IPS-15b (cell line): Measurements from ENCODE around the gene PLEKHG5.
"Not testable (repeated sequence)": the region's sequence is repeated elsewhere in the genome, so short reads cannot be mapped to it uniquely, and the experiment has no call there.

ENCODE experiments used
- H3K27me3 ChIP-seq: one replicate; pipeline ENCODE4 v1.6.1; 2013; ENCODE audit warnings: low read length; ENCODE audit not compliant: control insufficient read depth, insufficient read depth
- H3K36me3 ChIP-seq: one replicate; pipeline ENCODE4 v1.6.1; 2013; ENCODE audit warnings: low read length; ENCODE audit not compliant: control insufficient read depth, insufficient read depth
- H3K4me1 ChIP-seq: one replicate; pipeline ENCODE4 v1.6.1; 2013; ENCODE audit warnings: mild to moderate bottlenecking, low read length; ENCODE audit not compliant: control insufficient read depth, insufficient read depth
- H3K4me3 ChIP-seq: one replicate; pipeline ENCODE4 v1.5.1; 2013; ENCODE audit warnings: low read depth, low read length
- H3K9ac ChIP-seq: one replicate; pipeline ENCODE4 v1.6.1; 2013; ENCODE audit warnings: low read depth, mild to moderate bottlenecking, low read length
- H3K9me3 ChIP-seq: one replicate; pipeline ENCODE4 v1.6.1; 2013; ENCODE audit warnings: mild to moderate bottlenecking, low read length; ENCODE audit not compliant: control insufficient read depth, insufficient read depth

The PLEKHG5 gene

DNA sequence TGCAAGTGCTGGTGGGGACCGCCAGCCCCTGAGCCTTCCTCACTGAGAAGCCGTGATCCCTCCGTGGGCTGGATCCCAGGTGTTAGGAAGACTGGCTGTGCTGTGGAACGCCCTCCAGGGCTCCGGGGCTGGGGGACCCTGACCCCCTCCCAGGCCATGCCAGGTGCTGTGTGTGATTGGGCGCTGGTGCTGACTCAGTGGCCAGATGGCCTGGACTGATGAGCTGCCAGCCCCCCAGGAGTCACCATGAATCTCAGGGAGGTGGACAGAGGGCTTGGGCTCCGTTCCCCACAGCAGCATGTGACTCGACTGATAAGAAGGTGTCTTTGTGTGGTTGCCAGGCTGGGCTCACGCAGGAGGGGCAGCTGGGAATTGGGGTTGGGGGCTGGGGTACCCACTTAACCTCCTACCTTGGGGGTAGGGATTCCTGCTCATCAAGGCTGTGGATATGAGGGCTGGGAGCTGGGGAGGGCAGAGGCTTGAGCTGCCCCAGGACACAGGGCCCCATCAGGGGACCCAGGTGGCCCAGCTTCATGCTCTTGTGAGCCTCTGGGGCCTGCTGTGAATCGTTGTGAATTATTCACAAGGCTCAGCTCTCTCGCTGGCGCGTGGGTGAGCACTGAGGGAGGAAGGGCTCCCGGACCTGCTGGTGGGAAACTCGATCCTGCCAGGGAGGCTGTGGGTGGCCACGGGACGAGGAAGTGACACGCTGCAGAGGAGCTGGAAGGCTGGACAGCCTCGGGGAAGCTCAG, 61.6 kb downstream of the PLEKHG5 start:
- peaks cover 23% of the 10 kb centered on the region for H3K27me3 ChIP-seq
- not testable (repeated sequence) for H3K36me3 ChIP-seq, H3K9me3 ChIP-seq, H3K9ac ChIP-seq, H3K4me3 ChIP-seq, H3K4me1 ChIP-seq

- not testable (repeated sequence) for H3K9ac ChIP-seq, H3K36me3 ChIP-seq, H3K4me3 ChIP-seq, H3K4me1 ChIP-seq, H3K9me3 ChIP-seq
- H3K27me3 ChIP-seq: peaks cover 35% of the 10 kb centered on the region
These were observed 63.0 kb downstream of the PLEKHG5 start for GRCh38 chr1:6428453-6428852.

- Histone ChIP-seq H3K27me3 (peaks cover 43% of the 10 kb centered on the region), H3K4me3 (no peak overlapping the region), H3K4me1 (no peaks in the 10 kb centered on the region), H3K9ac (no peak overlapping the region), H3K9me3 (no peaks in the 10 kb centered on the region), H3K36me3 (no peaks in the 10 kb centered on the region)
These were observed 63.8 kb downstream of the PLEKHG5 start for GRCh38 chr1:6427441-6428390.

- no peaks in the 10 kb centered on the region for H3K4me1 ChIP-seq
- H3K9me3 ChIP-seq: no peaks in the 10 kb centered on the region
- no peak overlapping the region for H3K4me3 ChIP-seq
- no peaks in the 10 kb centered on the region for H3K36me3 ChIP-seq
- H3K9ac ChIP-seq: no peak overlapping the region
- H3K27me3 ChIP-seq: peaks cover 49% of the 10 kb centered on the region
These were observed 64.5 kb downstream of the PLEKHG5 start for GRCh38 chr1:6426972-6427350.

GRCh38 chr1:6426277-6426971, 65.0 kb downstream of the PLEKHG5 start:
- Histone ChIP-seq H3K27me3 (peaks cover 54% of the 10 kb centered on the region), H3K4me1 (no peaks in the 10 kb centered on the region), H3K9me3 (no peaks in the 10 kb centered on the region), H3K4me3 (no peak overlapping the region), H3K36me3 (no peaks in the 10 kb centered on the region), H3K9ac (no peak overlapping the region)

GRCh38 chr1:6425658-6426057, 65.8 kb downstream of the PLEKHG5 start:
- Histone ChIP-seq H3K4me1 (no peaks in the 10 kb centered on the region), H3K36me3 (no peaks in the 10 kb centered on the region)

DNA sequence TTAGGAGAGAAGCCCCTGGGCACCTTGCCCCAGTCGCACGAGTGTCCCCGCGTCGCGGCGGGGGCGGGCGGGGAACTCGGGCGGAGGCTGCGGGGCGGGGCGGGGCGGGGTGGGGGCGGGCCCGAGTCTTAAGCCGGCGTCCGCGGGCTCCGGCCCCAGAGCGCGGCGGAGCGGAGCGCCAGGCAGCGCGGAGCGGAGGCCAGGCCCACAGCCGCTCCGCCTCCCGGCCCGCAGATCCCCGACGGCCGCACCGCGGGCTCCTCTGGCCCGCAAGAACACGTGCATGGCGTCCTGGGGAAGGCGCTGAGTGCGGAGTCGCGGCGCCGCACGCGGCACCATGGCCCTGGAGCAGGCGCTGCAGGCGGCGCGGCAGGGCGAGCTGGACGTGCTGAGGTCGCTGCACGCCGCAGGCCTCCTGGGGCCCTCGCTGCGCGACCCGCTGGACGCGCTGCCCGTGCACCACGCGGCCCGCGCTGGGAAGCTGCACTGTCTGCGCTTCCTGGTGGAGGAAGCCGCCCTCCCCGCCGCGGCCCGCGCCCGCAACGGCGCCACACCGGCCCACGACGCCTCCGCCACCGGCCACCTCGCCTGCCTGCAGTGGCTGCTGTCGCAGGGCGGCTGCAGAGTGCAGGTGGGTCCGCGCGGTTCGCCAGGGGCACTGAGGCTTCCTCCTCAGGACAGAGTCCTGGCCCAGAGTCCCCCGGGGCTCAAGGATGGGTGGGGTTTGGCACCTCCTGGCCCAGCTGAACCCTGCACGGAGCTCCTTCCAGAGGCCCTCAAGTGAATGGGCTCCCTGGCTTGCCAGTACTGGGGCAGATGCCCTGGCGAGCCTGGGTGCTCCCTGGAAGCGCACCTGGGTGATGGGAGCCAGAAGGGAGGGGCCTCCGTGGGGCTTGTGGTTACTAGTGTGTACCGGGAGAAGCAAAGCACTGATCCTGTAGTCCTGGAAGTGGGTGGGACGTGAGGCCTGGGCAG, 66.6 kb downstream of the PLEKHG5 start, which contains the start of gene ESPN:
TSS of gene ESPN (plus strand) at position 158 of the 975 bp plus-strand sequence. CDS start at position 338, 180 bp downstream.
- Histone ChIP-seq H3K4me1 (no peaks in the 10 kb centered on the region), H3K9ac (no peak within 1 kb of the TSS), H3K4me3 (peak within 1 kb of the TSS; percentile 46), H3K9me3 (no peaks in the 10 kb centered on the region), H3K27me3 (peaks cover 69% of the 10 kb centered on the region), H3K36me3 (no peaks in the 10 kb centered on the region)

More at GRCh38 chr1:6425658-6426057, 65.8 kb downstream of the PLEKHG5 start:
- H3K27me3 ChIP-seq: peaks cover 62% of the 10 kb centered on the region
- H3K4me3 ChIP-seq: peak overlapping the region; percentile 33
- H3K9me3 ChIP-seq: no peaks in the 10 kb centered on the region
- H3K9ac ChIP-seq: no peak overlapping the region

GRCh38 chr1:6424000-6424565, 67.4 kb downstream of the PLEKHG5 start:
- Histone ChIP-seq H3K4me3 (peak overlapping the region; percentile 46), H3K27me3 (peaks cover 72% of the 10 kb centered on the region)

GRCh38 chr1:6423321-6423999, 68.0 kb downstream of the PLEKHG5 start:
- Histone ChIP-seq H3K27me3 (peaks cover 79% of the 10 kb centered on the region), H3K9me3 (no peaks in the 10 kb centered on the region), H3K4me3 (peak overlapping the region; percentile 46), H3K4me1 (no peaks in the 10 kb centered on the region), H3K36me3 (no peaks in the 10 kb centered on the region), H3K9ac (no peak overlapping the region)

More at GRCh38 chr1:6424000-6424565, 67.4 kb downstream of the PLEKHG5 start:
- no peaks in the 10 kb centered on the region for H3K36me3 ChIP-seq
- no peaks in the 10 kb centered on the region for H3K9me3 ChIP-seq
- no peak overlapping the region for H3K9ac ChIP-seq
- no peaks in the 10 kb centered on the region for H3K4me1 ChIP-seq

GRCh38 chr1:6421266-6421665, 70.2 kb downstream of the PLEKHG5 start:
- H3K4me3 ChIP-seq: no peak overlapping the region
- peaks cover 92% of the 10 kb centered on the region for H3K27me3 ChIP-seq

More at GRCh38 chr1:6421266-6421665, 70.2 kb downstream of the PLEKHG5 start:
- Histone ChIP-seq H3K4me1 (no peaks in the 10 kb centered on the region), H3K36me3 (no peaks in the 10 kb centered on the region), H3K9ac (no peak overlapping the region), H3K9me3 (no peaks in the 10 kb centered on the region)
